WTC11 (cell line): ENCODE data around the gene RIBC1.

Source experiments
- CREB1 ChIP-seq: sonication (generic); formaldehyde crosslinking; IDR thresholded peaks from 2 replicates; pipeline ENCODE4 v1.8.0; 2023; ENCODE audit warnings: mild to moderate bottlenecking, missing genetic modification reagents
- CTCF ChIP-seq: fragments of 200-600 bp; IDR thresholded peaks from 2 replicates; pipeline ENCODE4 v1.8.0; 2022; ENCODE audit warnings: antibody characterized with exemption
- E2F1 ChIP-seq: sonication (generic); formaldehyde crosslinking; IDR thresholded peaks from 2 replicates; pipeline ENCODE4 v1.8.0; 2022; ENCODE audit warnings: mild to moderate bottlenecking, missing genetic modification reagents
- FOXP1 ChIP-seq: sonication (generic); formaldehyde crosslinking; IDR thresholded peaks from 2 replicates; pipeline ENCODE4 v1.8.0; 2022; ENCODE audit warnings: missing genetic modification reagents, mild to moderate bottlenecking, moderate library complexity, borderline replicate concordance
- MAX ChIP-seq: sonication (generic); formaldehyde crosslinking; IDR thresholded peaks from 2 replicates; pipeline ENCODE4 v1.8.0; 2022; ENCODE audit warnings: mild to moderate bottlenecking, missing genetic modification reagents
- NR1H2 ChIP-seq: sonication (generic); formaldehyde crosslinking; IDR thresholded peaks from 2 replicates; pipeline ENCODE4 v1.9.0; 2021; ENCODE audit warnings: mild to moderate bottlenecking, moderate library complexity, missing genetic modification reagents

GRCh38 chrX:53395605-53396298 lies 26.9 kb upstream of the RIBC1 start:
- TF ChIP-seq CREB1 (CRISPR knock-in tag) (no peak), CTCF (no peak), FOXP1 (CRISPR knock-in tag) (no peak), MAX (CRISPR knock-in tag) (no peak), E2F1 (no peak), NR1H2 (CRISPR knock-in tag) (no peak)
